Hematopoietic multipotent progenitor cell treated with erythropoietin and hydrocortisone succinate and interleukin-3 and kit ligand, for 4 days (in vitro differentiated cells): ENCODE measurements around the gene PPP2R1B.
"Not testable (repeated sequence)": the region's sequence is repeated elsewhere in the genome, so short reads cannot be mapped to it uniquely, and the experiment has no call there.

Experiments
- DNase-seq: peaks from one replicate; pipeline ENCODE4 v3.0.0-alpha.2; 2015

PPP2R1B gene

DNA sequence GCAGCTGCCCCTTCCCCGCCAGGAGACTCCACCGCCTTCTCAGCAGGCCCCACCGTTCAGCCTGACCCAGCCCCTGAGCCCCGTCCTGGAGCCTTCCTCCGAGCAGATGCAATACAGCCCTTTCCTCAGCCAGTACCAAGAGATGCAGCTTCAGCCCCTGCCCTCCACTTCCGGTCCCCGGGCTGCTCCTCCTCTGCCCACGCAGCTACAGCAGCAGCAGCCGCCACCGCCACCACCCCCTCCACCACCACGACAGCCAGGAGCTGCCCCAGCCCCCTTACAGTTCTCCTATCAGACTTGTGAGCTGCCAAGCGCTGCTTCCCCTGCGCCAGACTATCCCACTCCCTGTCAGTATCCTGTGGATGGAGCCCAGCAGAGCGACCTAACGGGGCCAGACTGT lies 42.6 kb downstream of the PPP2R1B start:
- DNase-seq: no peak

DNA sequence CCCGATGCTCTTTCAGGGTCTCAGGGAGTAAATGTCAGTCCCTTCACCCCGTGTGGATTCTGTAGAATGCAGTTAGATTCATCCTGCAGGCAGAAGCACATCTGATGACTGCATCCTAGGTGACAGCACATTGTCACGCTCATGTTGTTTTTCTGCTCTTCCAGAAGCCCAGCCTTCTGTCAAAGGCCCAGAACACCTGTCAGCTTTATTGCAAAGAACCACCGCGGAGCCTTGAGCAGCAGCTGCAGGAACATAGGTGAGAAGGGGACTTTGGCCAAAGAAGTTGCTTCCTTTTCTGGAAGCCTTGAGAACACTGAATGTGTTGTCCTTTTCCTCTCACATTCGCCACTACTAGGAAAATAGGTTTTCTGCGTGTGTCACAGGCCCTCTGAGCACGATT lies 43.7 kb downstream of the PPP2R1B start:
- DNase-seq: no peak

DNA sequence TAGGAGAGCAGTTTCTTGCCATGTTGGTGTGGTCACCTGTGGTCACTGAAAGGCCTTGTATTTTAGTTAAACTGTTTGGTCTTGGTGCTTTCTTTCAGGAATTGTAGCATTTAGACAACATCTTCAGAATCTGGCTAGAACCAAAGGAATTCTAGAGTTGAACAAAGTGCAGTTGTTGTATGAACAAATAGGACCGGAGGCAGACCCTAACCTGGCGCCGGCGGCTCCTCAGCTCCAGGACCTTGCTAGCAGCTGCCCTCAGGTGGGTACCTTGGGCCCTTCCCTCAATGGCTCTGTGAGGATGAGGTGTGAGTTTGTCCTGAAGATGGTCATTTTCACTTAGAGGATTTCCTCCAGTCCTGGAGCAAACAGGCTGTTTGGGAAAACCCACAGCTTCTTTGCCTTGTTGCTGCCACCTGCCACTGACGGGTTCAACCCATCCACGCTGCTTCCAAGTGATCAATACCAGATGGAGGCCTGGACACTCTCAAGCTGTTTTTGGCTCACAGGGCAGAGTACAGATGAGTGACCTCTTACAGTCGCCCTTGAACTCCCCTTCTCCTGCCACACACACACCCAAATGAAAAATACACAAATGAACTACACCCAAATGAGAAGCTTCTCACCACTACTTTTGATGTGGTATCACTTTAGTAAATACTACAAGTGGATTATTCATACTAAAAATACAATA lies 45.2 kb downstream of the PPP2R1B start:
- DNase-seq: no peak

DNA sequence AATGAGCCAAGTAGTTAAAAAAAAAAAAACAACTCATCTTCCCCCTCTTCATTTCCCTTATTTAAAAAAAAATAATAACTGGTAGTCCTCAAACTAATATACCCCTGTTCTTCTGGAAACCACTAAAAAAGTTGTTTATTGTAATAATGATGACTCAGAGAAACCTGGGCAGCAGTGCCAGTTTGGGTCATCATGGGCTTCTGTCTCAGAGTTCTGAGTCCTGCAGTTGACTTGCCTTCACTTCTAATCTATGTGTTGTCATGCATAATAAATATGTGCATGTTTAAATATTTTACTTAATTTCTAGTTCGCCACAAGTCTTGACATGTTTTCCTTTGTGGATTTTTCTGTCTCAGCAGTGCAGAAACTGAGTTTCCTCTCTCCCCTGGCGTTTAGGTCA lies 46.8 kb downstream of the PPP2R1B start:
- no peak for DNase-seq

DNA sequence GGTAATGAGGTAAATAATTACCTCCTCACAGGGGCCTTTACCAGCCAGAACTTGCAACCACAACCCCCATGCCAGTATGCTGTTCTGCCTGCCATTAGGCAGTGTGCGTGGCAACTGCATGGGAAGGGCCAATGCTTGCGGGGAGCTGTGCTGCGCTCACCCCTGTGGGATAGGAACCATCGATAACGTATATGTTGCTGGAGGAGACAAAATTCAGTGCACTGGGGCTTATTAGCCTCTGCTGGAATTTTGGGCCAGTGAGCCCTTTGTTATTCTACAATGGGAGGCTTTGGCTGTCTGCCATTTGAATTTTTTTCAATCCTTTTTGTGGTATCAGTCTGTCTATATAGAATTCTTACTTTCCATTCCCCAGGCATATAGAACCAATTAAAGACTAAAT lies 47.3 kb downstream of the PPP2R1B start:
- no peak for DNase-seq

DNA sequence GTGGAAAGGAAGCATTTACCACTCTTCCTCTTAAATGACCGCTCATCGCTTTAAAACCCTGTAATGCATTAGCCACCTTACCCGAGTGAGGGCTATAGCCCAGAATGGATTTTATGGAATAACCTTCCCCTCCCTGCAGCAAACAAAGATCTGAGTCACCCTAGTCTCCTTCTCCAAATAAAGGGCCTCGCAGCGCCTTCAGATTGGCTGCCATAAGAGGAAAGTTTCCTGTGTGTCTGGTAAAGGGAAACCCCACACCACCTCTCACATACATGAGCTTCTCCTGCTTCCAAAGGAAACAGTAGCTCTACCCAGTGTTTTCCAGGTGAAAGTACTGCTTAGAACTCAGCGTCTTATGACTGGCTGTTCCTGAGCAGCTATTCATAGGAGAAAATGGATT lies 47.8 kb downstream of the PPP2R1B start:
- no peak for DNase-seq

DNA sequence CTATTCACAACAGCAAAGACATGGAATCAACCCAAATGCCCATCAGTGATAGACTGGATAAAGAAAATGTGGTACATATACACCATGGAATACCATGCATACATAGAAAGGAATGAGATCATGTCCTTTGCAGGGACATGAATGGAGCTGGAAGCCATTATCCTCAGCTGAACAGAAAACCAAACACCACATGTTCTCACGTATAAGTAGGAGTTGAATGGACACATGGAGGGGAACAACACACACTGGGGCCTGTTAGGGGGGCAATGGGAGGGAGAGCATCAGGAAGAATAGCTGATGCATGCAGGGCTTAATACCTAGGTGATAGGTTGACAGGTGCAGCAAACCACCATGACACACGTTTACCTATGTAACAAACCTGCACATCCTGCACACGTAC lies 48.5 kb downstream of the PPP2R1B start:
- not testable (repeated sequence) for DNase-seq

DNA sequence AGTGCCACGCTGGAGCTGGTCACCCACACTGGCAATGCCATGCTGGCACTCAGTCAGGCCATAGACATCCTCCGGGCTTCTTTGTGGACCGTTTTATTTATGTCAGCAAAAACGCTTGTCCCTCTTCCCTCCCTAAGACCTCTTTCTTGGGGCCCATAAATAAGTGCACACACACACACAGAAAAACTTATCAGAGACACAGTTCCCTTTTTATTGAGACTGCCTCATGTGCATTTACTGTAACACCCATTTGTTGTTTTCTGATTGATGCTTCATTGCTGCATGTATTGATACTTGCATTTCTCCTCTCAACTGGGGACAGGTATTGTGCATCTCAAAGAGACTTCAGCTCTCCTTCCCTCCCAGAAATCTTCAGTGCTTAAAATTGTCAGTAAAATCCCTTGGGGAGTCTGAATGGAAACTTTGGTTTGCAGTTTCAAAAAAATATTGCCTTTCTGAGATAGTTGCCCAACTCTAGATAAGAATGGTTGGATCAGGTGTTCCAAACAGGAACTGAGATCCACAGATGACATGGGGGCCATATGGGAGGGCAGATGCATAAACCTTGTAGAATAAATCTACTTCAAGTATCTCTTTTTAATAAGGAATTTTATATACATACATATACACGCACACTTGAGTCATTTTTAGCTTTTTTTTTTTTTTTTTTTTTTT lies 50.9 kb downstream of the PPP2R1B start:
- DNase-seq: no peak

DNA sequence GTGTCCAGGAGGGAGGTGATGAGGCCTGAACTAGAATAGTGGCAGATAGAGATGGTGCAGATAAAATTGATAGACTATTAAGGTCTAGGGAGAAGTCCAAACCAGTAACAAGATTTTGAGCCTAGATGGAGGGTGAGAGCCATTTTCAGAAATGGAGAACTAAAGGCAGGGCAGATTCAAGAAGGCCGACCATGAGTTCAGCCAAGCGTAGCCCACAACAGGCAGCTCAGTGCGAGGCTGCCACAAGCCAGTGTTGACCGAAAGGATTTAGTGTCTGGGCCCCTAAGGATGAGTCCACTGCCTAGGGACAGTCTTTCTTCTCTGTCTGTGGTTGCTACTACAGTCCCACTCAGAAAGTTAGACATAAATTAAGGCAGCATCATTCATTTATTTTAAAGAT lies 51.7 kb downstream of the PPP2R1B start:
- DNase-seq: no peak

DNA sequence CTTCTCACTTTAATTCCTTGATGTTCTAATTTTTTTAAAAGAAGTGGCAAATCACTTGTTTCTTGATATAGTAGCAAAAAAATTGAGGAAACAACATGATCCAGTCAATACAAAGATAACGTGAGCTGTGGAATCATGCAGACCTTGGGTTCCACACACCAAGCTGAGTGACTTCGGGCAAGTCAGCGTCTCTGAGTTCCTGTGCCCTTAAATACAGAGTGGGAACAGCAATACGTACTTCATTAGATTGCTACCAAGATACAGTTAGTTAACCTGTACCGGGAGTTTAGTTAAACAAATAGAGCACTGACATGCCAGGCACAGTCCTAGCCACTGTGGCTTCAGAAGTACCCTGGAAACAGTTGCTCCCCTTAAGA lies 58.5 kb downstream of the PPP2R1B start:
- DNase-seq: no peak

DNA sequence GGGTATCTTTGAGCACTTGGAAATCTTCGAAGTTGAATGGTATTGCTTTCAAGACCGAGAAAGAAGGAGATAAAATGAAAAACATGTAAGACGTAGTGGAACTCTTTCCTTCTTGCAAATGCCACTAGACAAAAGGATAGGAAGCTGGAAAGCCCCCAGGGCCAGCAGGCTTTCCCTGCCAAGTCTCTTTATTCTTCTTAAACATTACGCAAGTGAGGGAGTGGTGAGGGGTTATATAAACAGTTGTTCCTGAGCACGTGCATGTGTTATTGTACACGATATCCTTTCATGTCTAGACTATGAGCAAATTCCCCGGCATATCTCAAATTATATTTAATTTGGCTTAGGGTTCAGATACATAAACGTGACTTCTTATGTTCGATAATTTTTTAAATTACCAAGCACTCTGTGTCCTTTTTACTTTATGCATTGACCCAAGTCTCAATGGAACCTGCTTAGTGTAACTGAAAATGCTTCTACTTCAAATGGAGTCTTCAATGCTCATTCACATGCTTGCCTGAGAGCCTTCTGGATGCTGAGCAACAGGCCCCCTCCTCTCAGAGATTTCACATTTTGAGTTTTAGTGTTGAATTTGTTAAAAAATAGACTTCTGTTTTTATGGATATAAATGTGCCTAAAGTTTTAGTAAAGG lies 59.0 kb downstream of the PPP2R1B start:
- DNase-seq: no peak

DNA sequence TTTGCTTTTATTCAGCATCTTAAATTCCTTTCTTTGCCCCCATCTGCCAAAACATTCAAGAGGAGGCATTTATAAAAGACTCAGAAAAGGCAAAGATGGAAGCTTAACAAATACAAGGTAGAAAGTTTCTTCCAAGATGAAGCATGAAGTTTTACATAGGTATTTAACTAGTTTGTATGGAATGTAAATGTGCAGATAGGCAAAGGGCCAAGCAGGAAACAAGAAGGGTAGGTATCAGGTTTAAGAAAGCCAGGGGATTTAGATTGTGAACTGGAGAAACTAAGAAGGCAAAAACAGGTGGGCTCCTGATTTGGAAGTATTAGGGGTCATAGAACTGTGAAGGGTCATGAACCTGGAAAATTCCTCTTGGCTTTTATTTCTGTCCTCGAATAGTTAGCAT lies 62.6 kb downstream of the PPP2R1B start:
- no peak for DNase-seq

DNA sequence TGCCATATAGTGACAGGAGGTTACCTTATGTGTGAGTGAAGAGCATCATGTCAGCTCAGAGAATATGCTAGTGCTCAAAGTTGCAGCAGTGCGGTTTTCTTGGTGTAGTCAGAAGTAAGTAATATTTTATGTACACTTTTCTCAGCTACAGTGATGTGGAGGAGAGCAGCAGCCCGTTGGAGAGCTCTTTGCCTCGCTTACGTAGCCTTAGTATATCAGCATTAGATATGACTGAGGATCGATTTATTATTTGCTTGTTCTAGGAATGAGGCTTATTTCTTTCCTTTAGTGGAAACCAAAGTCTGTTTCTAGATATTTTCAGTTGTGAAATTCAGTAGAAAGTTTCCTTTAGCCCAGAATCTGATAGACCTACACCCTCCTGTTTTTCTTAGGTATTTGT lies 63.6 kb downstream of the PPP2R1B start:
- no peak for DNase-seq

DNA sequence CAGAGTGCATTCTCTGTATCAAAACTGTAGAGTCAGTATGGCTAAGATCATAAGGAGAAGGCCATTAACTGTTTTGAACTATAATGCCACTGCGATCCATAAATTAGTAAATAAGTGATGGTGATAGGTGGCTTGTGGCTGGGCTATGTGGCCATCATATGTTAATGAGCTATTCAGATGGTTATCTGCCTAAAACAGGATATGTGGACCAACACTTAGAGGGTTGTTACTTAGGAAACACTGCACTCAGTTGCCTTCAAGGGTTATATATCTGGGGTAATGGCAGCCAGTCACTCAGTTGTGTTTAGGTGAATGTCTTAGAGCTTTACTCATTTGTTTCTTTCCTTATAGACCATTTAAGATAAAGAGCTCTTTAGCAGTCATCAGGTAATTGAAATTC lies 66.0 kb downstream of the PPP2R1B start:
- peak; percentile 29 for DNase-seq

DNA sequence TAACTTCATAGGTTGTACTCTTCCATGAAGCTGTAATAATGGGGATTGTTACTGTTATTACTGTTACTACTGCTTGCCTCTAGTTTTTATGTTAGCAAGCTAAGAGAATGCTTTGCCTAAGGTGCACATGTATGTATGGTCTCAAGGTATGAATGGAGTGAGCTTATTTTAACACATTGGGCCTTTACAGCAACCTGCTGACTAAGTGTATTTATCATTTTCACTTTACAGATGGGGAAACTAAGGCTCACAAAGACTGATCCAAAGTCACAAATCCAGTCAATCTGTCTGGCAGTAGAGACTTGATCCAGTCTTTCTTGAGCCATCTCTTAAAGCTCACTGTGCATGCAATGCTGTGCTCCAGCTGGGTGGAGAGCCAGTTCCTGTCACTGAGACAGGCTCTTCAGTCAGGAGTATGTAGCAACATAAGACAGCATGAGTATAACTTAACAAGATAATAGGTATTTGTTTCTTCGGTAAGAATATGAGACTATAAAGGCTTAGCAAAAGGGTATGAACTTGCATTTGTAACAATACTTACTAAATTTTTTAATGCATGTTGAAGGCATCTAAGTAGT lies 66.5 kb downstream of the PPP2R1B start:
- DNase-seq: peak; percentile 23

DNA sequence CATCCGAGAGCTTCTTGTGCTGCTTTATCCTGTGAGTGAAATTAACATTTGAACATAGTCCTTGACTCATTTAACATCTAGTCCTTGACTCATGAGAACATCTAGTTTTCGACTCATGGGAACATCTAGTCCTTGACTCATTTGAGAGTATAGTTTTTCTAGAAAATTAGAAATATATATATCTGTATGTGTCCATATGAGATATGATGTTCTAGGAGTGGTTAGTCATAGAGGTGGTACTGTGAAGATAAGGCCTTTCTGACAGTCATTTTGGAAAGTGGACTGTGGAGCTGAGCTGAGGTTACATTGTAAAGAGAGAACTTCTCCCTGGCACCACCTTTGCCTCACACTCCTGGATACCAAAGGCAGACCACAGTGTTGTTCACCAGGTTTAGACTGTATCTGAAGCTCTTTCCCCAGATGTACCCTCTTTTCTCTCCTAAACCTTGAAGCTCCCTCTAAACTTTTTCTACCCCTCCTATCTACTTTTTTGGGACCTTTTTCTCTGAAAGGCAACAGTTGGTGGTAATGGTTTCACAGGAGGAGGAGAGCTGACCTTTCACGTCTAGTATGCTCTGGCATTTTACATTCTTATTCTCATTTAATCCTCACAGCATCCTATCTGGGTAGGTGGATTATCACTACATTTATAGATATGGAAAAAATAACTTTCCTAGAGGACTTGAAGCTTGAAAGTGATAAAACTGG lies 67.2 kb downstream of the PPP2R1B start:
- DNase-seq: peak; percentile 89

DNA sequence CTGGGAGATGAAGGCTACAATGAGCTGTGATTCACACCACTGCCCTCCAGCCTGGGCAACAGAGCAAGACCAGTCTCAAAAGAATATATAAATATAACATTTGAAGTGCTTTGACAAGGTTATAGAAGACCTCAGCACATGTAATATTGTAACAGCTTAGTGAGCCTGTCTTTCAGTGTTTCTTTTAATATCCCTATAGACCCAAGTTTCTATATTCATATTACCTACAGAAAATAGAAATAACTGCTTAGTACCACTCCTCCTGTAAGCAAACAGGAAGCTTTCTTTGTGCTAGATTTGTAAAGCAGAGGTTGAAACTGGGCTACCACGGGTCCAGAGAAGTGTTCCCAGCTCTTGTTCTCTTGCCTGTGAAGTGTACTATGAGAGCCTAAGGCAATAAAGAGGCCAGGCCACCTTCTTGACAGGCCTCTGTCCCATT lies 68.2 kb downstream of the PPP2R1B start:
- no peak for DNase-seq

DNA sequence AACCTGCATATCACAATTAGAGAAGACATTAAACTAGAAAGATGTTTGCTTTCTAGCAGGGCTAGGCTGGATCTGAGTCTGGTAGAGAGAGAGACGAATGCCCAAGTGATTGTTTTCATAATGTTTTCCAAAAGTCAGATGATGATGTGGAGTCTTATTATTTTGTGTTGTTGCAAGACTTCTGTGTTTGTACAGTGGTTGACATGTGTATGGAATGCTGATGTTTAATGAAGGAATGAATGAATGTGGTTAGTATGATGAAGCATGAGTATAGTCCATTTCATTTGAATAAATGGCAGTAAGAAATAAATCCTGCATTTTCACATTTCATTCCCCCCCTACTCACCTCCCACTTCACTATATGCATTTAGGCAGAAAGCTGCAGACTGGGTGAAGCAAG lies 69.6 kb downstream of the PPP2R1B start:
- no peak for DNase-seq

DNA sequence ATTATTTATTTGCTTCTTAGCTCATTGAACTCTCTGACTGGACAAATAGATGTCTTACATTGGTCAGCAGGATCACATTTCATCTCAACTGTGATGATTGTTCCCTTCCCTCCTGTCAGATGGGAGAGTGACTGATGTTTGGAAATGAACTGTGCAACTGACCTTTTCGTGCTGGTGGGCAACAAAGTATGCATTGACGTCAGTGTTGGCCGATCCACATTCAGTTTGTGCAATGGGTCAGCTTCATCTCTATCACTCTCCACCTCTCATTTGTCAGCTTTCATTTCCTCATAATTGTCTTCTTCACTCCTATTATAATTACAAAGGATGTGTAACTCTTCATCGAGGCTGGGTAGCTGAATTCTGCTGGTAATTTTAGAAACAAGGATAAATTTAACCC lies 71.3 kb downstream of the PPP2R1B start:
- DNase-seq: no peak

DNA sequence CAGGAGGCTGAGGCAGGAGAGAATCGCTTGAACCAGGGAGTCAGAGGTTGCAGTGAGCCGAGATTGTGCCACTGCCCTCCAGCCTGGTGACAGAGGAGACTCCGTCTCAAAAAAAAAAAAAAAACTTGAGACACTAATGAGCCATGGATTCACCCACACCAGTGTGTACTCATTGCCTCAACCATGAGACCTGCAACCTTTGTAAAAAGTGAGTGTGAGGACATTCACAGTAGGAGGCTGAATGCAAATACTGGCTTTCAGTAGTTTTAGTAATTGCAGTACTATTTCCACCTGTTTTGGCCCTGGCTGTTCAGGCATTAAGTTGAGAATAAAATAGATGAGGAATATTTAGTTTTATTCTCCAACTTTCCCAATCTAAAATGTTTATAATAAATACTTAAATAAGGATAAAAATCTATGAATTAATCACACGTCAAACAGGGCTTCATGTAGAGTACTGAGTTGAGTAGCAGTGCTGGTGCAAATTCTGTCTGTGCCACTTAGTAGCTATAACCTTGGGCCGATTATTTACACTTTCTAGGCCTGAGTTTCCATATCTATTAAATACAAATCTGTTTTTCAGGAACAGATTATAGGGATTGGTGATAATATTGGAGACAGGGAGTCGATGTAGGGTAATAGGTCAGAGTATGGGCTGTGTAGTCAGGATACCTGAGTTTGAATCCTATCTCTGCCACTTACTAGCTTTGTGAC lies 72.8 kb downstream of the PPP2R1B start:
- DNase-seq: no peak

DNA sequence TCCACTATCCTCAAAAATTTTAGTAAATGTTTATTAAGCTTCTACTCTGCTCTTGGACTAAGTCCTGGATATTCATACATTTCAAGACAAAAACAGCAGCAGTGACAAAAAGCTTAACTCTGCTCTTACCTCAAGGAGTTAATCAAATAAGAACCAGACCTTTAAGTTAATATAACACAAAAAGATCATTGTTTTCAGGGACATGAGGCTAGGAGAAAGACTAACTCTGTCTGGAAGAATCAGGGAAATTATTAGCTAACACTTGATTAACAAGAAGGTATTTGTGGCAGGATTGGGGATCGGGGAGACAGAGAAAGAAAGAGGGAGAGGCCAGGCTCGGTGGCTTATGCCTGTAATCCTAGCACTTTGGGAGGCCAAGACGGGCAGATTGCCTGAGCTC lies 74.4 kb downstream of the PPP2R1B start:
- no peak for DNase-seq

DNA sequence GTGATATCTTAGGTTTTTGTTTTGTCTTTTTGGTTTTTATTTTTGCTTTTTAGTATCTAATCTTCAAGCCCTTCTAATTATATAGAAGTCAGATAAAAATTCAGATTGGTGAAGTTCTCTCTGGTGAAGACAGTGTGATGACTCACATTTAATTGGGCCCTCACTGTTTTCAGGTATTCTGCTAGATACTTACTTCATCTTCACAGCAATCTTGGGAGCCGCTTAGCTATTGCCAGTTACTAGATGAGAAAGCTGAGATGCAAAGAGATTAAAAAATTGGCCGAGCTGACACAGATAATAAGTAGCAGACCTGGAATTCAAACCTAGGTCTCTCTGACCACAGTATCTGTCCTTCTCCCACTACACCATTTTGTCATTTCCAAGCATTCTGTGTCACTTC lies 75.0 kb downstream of the PPP2R1B start:
- DNase-seq: no peak

DNA sequence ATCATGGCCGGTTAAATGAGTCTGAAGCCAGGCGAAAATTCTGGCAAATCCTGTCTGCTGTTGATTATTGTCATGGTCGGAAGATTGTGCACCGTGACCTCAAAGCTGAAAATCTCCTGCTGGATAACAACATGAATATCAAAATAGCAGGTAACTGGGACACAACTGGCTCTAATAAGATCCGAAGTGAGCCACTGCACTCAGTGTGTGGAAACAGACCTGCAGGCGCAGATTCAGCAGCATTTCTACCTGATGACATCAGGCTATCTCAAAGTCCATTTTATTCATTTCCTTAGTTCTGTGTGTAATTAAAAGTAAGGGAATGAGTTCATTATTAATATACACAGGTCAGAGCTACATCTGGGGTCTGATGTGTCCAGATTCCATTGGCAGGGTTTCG lies 78.2 kb downstream of the PPP2R1B start:
- no peak for DNase-seq
